DND-41 (cell line): ENCODE results near the gene MIPOL1.

Experiments
- ATAC-seq: fragments of 200-7000 bp; cut with Tn5 transposase; 3 replicates; pipeline ENCODE4 v1.9.1; 2021; ENCODE audit warnings: low read depth; ENCODE audit not compliant: insufficient read depth
- DNase-seq: peaks from one replicate; pipeline ENCODE4 v3.0.0-alpha.2; 2020
- H2AFZ ChIP-seq: 2 replicates; pipeline ENCODE4 v1.6.0; 2012; ENCODE audit warnings: low read depth, low read length
- H3K27ac ChIP-seq: 2 replicates; pipeline ENCODE4 v1.5.1; 2012; ENCODE audit warnings: low read length, inconsistent platforms
- H3K27me3 ChIP-seq: fragments of 200-600 bp; sonication (generic); 2 replicates; pipeline ENCODE4 v1.6.0; 2012; ENCODE audit warnings: low read length, mild to moderate bottlenecking, inconsistent platforms; ENCODE audit not compliant: insufficient read depth, poor library complexity
- H3K36me3 ChIP-seq: 2 replicates; pipeline ENCODE4 v1.5.1; 2012; ENCODE audit warnings: low read length, inconsistent platforms; ENCODE audit not compliant: insufficient read depth
- H3K4me1 ChIP-seq: 2 replicates; pipeline ENCODE4 v1.5.1; 2012; ENCODE audit warnings: mild to moderate bottlenecking, low read length; ENCODE audit not compliant: insufficient read depth
- H3K4me2 ChIP-seq: 2 replicates; pipeline ENCODE4 v1.6.0; 2012; ENCODE audit warnings: mild to moderate bottlenecking, moderate library complexity, low read length, inconsistent platforms; ENCODE audit not compliant: insufficient read depth
- H3K4me3 ChIP-seq, 2 experiments: fragments of 200-600 bp in 1 of 2; shearing (Covaris generic) in 1 of 2; 2 replicates each; pipeline ENCODE4 v1.5.1; 2012 to 2016; ENCODE audit warnings: inconsistent platforms in 2 of 2, low read length in 2 of 2, mild to moderate bottlenecking in 2 of 2, low read depth in 1 of 2, moderate library complexity in 1 of 2
- H3K79me2 ChIP-seq: 2 replicates; pipeline ENCODE4 v1.6.0; 2012; ENCODE audit warnings: low read length, inconsistent platforms; ENCODE audit not compliant: insufficient read depth
- H3K9ac ChIP-seq: 2 replicates; pipeline ENCODE4 v1.6.0; 2012; ENCODE audit warnings: low read depth, mild to moderate bottlenecking, inconsistent platforms, low read length, moderate library complexity
- H3K9me3 ChIP-seq: 2 replicates; pipeline ENCODE4 v1.5.1; 2012; ENCODE audit warnings: low read length, moderate library complexity, mild to moderate bottlenecking, inconsistent platforms; ENCODE audit not compliant: insufficient read depth, severe bottlenecking
- H4K20me1 ChIP-seq: 2 replicates; pipeline ENCODE4 v1.6.0; 2012; ENCODE audit warnings: low read length; ENCODE audit not compliant: insufficient read depth
- EZH2 ChIP-seq: IDR thresholded peaks from 3 replicates; pipeline ENCODE4 v1.6.1; 2012; ENCODE audit warnings: borderline replicate concordance, low read depth, mild to moderate bottlenecking, moderate library complexity, low read length, inconsistent platforms; ENCODE audit not compliant: severe bottlenecking
- TF ChIP-seq, protein P1 (sequence below): IDR thresholded peaks from 2 replicates; pipeline ENCODE4 v1.5.1; 2012; ENCODE audit warnings: borderline replicate concordance, low read length, moderate library complexity, mild to moderate bottlenecking; ENCODE audit not compliant: poor library complexity, severe bottlenecking; ENCODE audit errors: extremely low read depth

MIPOL1 gene

DNA sequence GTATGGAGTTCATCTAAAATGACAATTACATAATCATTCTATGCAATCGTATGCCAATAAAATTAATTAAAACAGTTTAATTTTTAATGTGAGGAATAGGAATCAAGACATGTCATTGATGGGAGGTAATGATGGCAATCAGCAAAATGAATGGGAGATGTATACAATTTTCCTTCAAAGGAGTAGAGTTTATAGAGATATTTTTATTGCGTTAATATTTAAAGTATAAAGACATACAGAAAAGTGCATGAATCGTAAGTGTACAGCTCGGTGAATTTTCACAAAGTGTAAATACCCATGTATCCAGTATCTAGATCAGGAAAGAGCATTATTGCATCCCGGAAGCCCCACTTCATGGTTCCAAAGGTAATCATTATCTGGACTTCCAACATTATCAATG lies 1.2 kb downstream of the MIPOL1 start:
- H3K79me2 ChIP-seq, result no peaks in the 10 kb centered on the region
- no peaks in the 10 kb centered on the region for H3K4me1 ChIP-seq
- no peak overlapping the region for H3K4me2 ChIP-seq
- no peaks in the 10 kb centered on the region for H4K20me1 ChIP-seq
- H3K27ac ChIP-seq, result no peak overlapping the region
- no peak overlapping the region for H2AFZ ChIP-seq
- H3K36me3 ChIP-seq, result no peaks in the 10 kb centered on the region
- H3K9me3 ChIP-seq, result no peaks in the 10 kb centered on the region
- TF ChIP-seq, protein P1, sequence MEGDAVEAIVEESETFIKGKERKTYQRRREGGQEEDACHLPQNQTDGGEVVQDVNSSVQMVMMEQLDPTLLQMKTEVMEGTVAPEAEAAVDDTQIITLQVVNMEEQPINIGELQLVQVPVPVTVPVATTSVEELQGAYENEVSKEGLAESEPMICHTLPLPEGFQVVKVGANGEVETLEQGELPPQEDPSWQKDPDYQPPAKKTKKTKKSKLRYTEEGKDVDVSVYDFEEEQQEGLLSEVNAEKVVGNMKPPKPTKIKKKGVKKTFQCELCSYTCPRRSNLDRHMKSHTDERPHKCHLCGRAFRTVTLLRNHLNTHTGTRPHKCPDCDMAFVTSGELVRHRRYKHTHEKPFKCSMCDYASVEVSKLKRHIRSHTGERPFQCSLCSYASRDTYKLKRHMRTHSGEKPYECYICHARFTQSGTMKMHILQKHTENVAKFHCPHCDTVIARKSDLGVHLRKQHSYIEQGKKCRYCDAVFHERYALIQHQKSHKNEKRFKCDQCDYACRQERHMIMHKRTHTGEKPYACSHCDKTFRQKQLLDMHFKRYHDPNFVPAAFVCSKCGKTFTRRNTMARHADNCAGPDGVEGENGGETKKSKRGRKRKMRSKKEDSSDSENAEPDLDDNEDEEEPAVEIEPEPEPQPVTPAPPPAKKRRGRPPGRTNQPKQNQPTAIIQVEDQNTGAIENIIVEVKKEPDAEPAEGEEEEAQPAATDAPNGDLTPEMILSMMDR, result no peak
- no peaks in the 10 kb centered on the region for H3K27me3 ChIP-seq
- H3K4me3 ChIP-seq, result no peak overlapping the region
- ATAC-seq, result no peak
- no peak overlapping the region for H3K9ac ChIP-seq
- no peak for DNase-seq

DNA sequence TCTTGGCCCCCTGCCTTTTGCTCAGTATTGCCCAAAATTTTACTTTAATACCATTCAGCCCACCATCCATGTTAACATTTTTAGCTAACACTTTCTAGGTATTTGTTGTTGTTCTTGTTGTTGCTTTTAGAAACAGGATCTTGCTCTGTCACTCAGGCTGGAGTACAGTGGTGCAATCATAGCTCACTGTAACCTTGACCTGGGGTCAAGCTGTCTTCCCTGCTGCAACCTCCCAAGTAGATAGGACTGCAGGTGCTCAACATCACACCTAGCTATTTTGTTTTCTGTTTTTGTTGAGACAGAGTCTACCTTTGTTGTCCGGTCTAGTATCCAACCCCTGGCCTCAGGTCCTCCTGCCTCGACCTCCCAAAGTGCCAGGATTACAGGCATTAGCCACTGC lies 4.0 kb downstream of the MIPOL1 start:
- no peaks in the 10 kb centered on the region for H3K4me1 ChIP-seq
- H3K27ac ChIP-seq, result no peak overlapping the region
- H3K4me3 ChIP-seq, result no peak overlapping the region
- no peaks in the 10 kb centered on the region for H3K36me3 ChIP-seq
- no peak overlapping the region for H3K4me2 ChIP-seq
- no peaks in the 10 kb centered on the region for H3K79me2 ChIP-seq
- no peaks in the 10 kb centered on the region for H4K20me1 ChIP-seq
- no peak overlapping the region for H3K9ac ChIP-seq
- TF ChIP-seq EZH2, result no peak
- TF ChIP-seq, protein P1, result no peak
- ATAC-seq (no peak), DNase-seq (no peak)
- H2AFZ ChIP-seq, result no peak overlapping the region
- H3K9me3 ChIP-seq, result peaks cover 10% of the 10 kb centered on the region
- no peaks in the 10 kb centered on the region for H3K27me3 ChIP-seq

DNA sequence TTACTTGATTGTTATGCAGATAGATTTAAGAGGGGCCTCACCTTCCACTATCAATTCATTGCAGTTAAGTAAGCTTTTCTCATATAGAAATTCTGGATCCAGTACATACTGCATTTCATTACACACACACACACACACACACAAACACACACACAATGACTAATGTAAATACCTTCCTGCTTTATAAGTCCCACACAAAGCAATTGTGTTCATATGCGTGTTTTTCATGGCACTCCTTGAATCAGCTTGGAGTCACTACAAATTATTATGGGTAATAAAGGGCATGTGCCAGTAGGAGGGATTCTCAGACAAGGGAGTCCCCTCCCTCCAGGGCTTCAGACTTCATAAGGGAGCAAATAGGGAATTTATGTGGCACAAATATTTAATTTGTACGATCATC lies 4.5 kb downstream of the MIPOL1 start:
- no peaks in the 10 kb centered on the region for H3K4me1 ChIP-seq
- H2AFZ ChIP-seq, result no peak overlapping the region
- no peak overlapping the region for H3K4me3 ChIP-seq
- no peaks in the 10 kb centered on the region for H3K79me2 ChIP-seq
- ATAC-seq (no peak), DNase-seq (no peak)
- no peak overlapping the region for H3K4me2 ChIP-seq
- no peak for TF ChIP-seq EZH2
- TF ChIP-seq, protein P1, result no peak
- H4K20me1 ChIP-seq, result no peaks in the 10 kb centered on the region
- no peaks in the 10 kb centered on the region for H3K27me3 ChIP-seq
- H3K9ac ChIP-seq, result no peak overlapping the region
- peaks cover 10% of the 10 kb centered on the region for H3K9me3 ChIP-seq
- H3K36me3 ChIP-seq, result no peaks in the 10 kb centered on the region
- H3K27ac ChIP-seq, result no peak overlapping the region

DNA sequence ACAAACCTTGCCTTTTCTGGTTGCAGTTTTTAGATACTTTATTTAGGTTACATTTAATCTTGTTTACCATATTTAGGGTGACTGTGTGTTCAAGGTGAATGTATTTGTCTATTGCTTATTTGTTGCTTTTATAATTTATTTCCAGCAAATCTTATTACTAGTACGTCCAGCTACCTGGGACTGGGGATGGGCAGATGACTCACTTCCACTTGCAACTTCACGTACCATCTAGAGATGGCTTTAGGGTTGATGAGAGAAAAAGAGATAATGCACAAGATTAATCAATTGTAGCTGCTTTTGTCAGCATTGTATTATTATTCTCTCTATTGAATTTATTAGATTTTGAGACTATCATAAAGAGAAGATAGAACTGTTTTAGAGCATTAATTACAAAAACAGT lies 5.1 kb downstream of the MIPOL1 start:
- ATAC-seq (no peak), DNase-seq (no peak)
- Histone ChIP-seq H3K4me3 (no peak overlapping the region), H3K79me2 (no peaks in the 10 kb centered on the region), H4K20me1 (no peaks in the 10 kb centered on the region), H3K9ac (no peak overlapping the region), H3K4me1 (no peaks in the 10 kb centered on the region), H2AFZ (no peak overlapping the region), H3K27ac (no peak overlapping the region), H3K4me2 (no peak overlapping the region), H3K36me3 (no peaks in the 10 kb centered on the region), H3K27me3 (no peaks in the 10 kb centered on the region), H3K9me3 (peaks cover 10% of the 10 kb centered on the region)
- TF ChIP-seq EZH2, result no peak
- TF ChIP-seq, protein P1, result no peak
